Measurements from ENCODE around the gene SCAANT1. TPM values are rescaled to one million over a fixed set of nuclear protein-coding genes. Genes with fewer than 3 reads are reported as not detected.

Gene SCAANT1
- not detected in 2 replicates for total RNA-seq

DNA sequence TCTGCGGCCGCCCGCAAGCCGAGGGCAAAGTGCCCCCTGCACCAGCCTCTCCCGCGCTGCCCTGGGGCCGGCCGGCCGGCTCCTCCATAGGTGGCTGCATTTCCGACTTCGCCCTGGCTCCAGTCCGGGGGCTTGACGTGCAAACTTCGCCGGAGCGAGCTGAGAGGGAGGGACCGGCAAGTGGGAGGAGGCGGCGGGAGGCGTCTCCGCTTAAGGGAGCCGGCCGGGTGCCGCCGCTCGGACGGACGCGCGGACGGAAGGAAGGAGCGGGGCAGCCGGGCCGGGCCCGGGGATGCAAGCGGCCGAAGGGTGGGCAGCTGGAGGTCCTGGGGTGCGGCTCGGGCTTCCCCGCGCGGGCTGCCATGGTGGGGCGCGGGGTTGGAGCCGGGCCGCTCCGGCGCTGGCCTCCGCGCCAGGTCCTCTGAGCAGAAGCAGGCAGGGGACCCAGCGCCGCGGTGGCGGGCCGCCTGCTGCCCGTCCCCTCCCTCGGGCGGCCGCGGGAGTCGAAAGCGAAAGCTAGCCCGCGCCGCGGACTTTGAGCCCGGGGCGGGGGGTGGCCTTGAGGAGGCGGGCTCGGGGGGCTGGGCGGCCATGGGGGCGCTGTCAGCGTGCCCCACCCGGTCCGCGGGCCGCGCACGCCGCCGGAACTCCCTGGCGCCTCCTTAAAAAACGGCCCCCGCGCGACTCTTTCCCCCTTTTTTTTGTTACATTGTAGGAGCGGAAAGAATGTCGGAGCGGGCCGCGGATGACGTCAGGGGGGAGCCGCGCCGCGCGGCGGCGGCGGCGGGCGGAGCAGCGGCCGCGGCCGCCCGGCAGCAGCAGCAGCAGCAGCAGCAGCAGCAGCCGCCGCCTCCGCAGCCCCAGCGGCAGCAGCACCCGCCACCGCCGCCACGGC, at the start of gene SCAANT1:
SCAANT1 (minus strand) TSS at position 511 of the 895 bp plus-strand sequence.

GRCh38 chr3:63863150-63864007, 48.8 kb downstream of the SCAANT1 start, which contains the start of the genes ATXN7 and THOC7:
TSS of gene ATXN7 (plus strand) at chr3:63863867. CDS start at chr3:63912599, 48,732 bp downstream.
TSS of gene THOC7 (minus strand) at chr3:63863805. CDS start at chr3:63863790, 15 bp downstream.

Other genes with a start within 250 kb of the SCAANT1 start
- gene C3orf49, start 93.1 kb downstream of the SCAANT1 start, total RNA-seq = not detected in 2 replicates
- 40.3 and 66.5 TPM in 2 replicates for gene THOC7, start 48.6 kb downstream of the SCAANT1 start, total RNA-seq
- gene ATXN7, start 48.5 kb downstream of the SCAANT1 start, total RNA-seq = 9.5 and 12.7 TPM in 2 replicates
- gene PSMD6, start 111.1 kb upstream of the SCAANT1 start, total RNA-seq = 105 and 108 TPM in 2 replicates

Data from aortic smooth muscle cell (primary cell).